Activated T-cell treated with anti-CD3 and anti-CD28 coated beads, Interleukin-2, amount 50 U/mL, for 48 hours (primary cell): ENCODE data around the gene CTNNA3.
"Not testable (repeated sequence)": the region's sequence is repeated elsewhere in the genome, so short reads cannot be mapped to it uniquely, and the experiment has no call there.

Experiments
- DNase-seq, 2 experiments: peaks; one replicate each; pipeline ENCODE4 v3.0.0-alpha.2; 2020

Gene CTNNA3

DNA sequence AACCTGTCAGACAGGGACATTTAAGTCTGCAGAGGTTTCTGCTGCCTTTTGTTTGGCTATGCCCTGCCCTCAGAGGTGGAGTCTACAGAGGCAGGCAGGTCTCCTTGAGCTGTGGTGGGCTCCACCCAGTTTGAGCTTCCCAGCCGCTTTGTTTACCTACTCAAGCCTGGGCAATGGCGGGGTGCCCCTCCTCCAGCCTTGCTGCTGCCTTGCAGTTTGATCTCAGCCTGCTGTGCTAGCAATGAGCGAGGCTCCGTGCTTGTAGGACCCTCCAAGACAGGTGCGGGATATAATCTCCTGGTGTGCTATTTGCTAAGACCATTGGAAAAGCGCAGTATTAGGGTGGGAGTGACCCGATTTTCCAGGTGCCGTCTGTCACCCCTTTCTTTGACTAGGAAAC lies 1360.2 kb downstream of the CTNNA3 start:
- DNase-seq = not testable (repeated sequence)

GRCh38 chr10:66329147-66329546 lies 1366.8 kb downstream of the CTNNA3 start:
- DNase-seq = no peak

- no peak for DNase-seq
These were observed 1369.1 kb downstream of the CTNNA3 start for GRCh38 chr10:66326876-66327275.

DNA sequence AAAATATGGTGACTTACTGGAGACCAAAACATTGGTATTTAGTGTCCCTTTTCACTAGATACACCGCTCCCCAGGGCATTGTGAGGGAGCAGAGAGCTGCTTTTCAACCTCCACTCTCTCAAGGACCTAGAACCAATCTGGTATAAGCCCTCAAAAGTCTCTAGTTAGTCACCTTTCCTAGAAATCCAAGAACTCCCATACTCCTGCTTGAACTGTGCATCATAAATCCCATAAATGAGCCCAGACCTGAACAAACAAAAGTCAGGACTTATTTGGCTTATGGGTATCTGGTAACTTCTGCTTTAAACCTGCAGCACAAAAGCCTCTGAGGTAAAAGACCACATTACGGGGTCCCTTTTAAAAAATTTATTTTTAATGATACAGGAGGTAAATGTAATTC lies 1373.2 kb downstream of the CTNNA3 start:
- no peak for DNase-seq

DNA sequence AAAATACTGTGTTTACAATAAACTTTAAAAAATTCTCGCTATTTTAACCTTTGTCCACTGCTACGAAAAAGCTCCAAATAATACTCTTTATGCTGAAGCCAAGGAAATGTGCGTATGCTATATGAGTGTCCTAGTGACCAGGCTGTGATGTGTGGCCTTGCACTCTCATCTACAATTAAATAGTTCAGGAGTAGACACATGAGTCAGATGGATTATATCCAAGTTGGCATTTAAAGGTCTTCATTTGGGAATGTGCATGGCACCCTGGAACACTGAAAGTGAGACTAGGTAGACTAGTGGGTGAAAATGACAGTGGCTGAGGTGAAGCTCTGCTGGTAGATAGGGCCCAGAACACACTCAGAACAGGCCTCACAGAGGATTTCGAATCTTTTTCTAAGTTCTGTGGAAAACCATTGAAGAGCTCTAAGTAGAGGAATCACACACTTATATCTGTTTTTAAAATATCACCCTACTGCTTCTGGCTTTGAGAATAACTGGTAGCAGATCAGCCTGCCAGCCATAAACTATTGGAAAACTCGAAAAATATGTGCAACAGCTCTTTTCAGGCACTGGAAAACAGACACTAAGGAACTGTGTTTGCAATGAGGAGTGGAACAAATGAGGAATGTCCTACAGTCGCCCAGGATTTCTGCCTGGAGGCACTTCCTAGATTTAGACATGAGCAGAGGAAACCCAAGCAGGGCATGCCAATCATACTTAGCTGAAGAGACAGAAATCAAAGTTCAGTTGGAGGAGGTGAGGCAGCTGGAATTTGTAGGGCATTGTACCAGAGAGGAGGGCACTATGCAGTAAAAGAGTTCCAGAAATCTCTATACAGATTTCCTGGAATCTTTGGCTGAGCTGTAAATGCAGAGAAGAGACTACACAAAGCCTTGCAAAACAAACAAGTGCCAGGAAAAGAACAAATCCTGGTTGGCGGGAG lies 1374.0 kb downstream of the CTNNA3 start:
- no peak for DNase-seq

DNA sequence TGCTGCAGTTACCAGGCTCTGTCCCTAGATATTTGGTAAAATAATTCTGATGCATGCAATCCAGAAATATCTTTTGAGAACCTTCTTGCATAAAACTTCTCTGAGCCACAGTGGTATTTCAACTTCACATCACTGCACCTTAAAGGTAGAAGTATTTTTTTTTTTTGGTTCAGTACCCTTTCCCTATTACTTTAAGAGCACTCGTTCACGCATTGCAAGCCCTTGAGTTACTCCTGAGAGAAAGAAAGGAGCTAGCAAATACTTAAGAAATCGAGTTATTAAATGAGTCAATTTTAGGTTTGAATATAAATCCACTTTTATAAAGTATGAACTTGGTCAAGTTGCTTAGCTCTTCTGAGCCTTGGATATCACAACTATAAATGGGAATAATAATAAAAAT lies 1377.2 kb downstream of the CTNNA3 start:
- DNase-seq = no peak

DNA sequence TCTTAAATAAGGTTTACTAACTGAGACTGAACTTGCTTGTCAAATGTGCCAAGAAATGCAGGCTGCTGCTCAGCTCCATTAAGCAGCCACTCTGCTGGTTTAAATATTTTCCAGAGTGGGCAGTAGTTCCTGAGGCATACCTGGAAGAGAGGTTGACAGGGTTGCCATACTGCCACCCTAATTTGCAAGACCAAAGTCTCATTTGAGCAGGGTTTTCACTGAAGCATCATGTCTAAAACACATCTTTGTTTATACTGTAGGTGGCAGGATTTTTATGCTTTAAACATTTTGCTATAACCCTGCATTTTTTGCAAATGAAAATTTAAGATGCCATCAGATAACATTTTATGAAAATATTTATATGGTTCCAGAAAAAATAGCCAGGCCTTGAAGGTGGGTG lies 1388.2 kb downstream of the CTNNA3 start:
- no peak for DNase-seq

DNA sequence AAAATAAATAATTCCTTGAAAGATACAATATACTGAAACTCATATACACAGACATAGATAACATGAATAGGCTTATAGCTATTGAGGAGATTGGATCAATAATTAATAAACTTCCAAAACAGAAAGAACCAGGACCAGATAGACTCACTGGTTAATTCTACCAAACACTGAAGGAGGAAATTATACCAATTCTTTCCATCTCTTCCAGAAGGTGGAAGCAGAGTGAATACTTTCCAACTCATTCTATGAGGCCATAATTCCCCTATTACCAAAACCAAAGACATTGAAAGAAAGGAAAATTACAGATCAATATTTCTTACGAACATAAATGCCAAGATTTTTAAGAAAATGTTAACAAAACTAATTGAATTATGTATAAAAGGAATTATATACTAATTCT lies 1394.9 kb downstream of the CTNNA3 start:
- DNase-seq = no peak

DNA sequence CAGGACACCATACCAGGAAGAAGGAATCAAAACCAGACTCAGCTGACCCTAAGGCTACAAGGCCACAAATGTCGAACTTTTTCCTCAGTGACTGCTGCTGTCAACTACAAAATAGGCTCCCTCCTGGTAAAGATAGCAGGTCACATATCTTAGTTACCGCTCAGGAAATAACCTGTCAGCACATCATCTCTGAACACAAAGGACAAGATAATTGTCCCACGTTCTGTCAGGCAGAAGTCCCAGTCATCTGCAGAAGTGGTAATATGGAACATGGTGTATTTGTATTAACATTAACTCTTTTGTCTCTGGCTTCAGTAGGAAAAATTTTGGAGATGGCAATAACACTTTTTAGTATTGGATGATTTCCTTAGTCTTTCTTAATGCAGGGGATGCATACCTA lies 1400.4 kb downstream of the CTNNA3 start:
- DNase-seq = no peak

DNA sequence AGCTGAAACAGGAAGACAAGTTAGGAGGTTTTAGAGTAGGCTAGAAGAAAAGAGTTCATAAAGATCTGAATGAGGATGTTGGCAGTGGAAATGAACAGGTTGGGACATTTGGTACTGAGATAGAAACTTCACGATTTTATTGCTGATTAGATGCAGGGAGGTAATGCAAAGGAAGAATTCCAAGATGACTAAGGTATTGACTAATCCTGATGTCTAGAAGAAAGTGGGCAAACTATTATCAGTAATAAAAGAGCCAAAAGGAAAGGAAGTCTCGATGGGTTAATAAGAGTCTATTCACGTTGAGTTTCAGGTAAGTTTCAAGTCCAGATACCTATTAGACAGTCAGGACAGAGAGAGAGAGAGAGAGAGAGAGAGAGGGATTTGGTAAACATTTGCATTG lies 1401.5 kb downstream of the CTNNA3 start:
- no peak for DNase-seq

- DNase-seq = no peak
These were observed 1403.1 kb downstream of the CTNNA3 start for GRCh38 chr10:66292922-66293321.

- no peak for DNase-seq
These were observed 1403.5 kb downstream of the CTNNA3 start for GRCh38 chr10:66292456-66292855.

- DNase-seq = no peak
These were observed 1404.9 kb downstream of the CTNNA3 start for GRCh38 chr10:66291133-66291532.

- no peak for DNase-seq
These were observed 1411.4 kb downstream of the CTNNA3 start for GRCh38 chr10:66284621-66285020.

DNA sequence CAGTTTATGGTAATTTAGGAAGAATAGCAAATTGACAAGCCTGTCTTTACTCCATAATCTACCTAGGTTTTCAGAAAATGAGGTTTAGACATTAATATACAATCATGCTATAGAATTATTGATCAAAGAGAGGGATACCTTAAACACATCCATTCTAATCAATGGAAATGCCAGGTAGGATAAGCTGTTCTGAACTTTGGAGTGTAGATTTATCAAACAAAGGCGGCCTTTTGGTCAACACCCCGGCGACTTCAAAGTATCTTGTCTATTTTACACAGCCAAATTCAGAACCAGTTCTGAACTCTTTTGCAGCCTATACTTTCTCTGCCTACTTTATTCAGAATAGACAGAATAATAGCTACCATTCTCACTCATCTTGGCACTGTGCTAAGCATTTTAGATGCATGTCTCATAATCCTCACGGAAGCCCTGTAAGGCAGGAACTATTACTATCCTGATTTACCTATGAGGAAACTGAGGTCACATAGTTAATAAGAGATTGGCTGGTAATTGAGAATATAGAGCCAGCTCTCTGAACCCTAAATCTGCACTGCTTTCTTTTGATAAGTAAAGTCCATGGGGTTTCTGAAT lies 1412.0 kb downstream of the CTNNA3 start:
- DNase-seq = no peak

GRCh38 chr10:66283064-66283463 lies 1412.9 kb downstream of the CTNNA3 start:
- no peak for DNase-seq

DNA sequence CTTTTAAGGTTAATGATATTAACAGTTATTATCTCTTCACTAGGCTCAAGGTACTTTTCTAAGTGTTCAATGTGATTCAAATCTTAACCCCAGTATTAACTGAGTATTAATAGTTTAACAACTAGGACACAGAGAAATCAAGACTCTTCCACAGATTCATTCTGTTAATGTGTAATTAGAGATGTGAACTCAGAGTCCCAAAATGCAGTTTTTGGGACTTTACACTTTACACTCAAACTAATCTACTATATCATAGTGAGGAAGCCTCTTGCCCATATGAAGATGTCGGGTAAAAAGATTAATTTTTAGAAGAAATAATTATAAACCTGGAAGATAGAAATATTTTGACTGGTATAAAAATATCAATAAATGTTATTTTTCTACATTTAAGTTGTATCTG lies 1414.7 kb downstream of the CTNNA3 start:
- DNase-seq = no peak

GRCh38 chr10:66277481-66277880 lies 1418.5 kb downstream of the CTNNA3 start:
- DNase-seq = no peak

- DNase-seq = no peak
These were observed 1422.0 kb downstream of the CTNNA3 start for GRCh38 chr10:66273966-66274519.

DNA sequence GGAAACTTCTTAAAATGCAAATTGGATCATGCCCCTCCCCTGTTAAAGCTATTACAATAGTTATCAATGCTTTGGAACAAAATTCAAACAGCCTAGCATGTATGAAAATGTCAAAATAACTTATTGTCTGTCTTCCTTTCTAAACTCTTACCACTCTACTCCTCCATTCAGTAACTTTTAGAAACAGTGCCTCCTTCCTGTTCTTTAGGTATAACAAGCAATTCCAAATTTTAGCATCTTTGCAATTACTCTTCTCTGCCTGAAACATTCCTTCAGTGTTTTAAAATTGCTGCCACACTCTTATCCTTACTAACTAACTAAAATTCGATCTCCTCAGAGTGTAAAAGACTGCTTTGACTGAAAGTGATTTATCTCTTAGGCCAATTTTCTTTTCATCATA lies 1430.6 kb downstream of the CTNNA3 start:
- no peak for DNase-seq

DNA sequence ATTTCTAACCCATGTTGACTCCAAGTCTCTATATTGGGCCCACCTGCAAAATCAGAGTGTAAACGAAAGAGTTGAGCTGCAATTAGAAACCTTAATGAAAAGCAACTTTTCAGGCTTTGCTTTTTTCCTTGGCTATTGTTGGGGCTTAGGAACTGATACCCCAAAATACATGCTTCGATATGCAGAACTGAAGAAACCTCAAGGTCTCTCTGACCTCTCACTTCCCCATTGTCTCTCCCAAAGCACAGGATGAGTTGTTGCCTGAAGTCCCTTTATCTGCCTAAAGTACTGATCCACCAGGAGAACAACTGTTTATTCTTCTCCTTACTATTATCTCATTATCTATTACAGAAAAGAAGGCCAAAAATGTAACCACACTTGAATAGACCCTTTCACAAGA lies 1436.2 kb downstream of the CTNNA3 start:
- DNase-seq = no peak

GRCh38 chr10:66258693-66259092 lies 1437.3 kb downstream of the CTNNA3 start:
- no peak for DNase-seq

- DNase-seq = no peak
These were observed 1438.2 kb downstream of the CTNNA3 start for GRCh38 chr10:66257801-66258200.

GRCh38 chr10:66252986-66253385 lies 1443.0 kb downstream of the CTNNA3 start:
- DNase-seq = no peak
